HG02884 (cell line): ENCODE measurements around the gene FOXA2.
A peak's percentile ranks its signal among the peaks of the same experiment; 100 is the strongest.

Experiments used
- ATAC-seq: cut with Tn5 transposase; IDR thresholded peaks from one replicate; pipeline ENCODE4 v1.9.1; 2021; ENCODE audit warnings: mild to moderate bottlenecking, moderate library complexity; ENCODE audit not compliant: unreplicated experiment

Gene FOXA2

DNA sequence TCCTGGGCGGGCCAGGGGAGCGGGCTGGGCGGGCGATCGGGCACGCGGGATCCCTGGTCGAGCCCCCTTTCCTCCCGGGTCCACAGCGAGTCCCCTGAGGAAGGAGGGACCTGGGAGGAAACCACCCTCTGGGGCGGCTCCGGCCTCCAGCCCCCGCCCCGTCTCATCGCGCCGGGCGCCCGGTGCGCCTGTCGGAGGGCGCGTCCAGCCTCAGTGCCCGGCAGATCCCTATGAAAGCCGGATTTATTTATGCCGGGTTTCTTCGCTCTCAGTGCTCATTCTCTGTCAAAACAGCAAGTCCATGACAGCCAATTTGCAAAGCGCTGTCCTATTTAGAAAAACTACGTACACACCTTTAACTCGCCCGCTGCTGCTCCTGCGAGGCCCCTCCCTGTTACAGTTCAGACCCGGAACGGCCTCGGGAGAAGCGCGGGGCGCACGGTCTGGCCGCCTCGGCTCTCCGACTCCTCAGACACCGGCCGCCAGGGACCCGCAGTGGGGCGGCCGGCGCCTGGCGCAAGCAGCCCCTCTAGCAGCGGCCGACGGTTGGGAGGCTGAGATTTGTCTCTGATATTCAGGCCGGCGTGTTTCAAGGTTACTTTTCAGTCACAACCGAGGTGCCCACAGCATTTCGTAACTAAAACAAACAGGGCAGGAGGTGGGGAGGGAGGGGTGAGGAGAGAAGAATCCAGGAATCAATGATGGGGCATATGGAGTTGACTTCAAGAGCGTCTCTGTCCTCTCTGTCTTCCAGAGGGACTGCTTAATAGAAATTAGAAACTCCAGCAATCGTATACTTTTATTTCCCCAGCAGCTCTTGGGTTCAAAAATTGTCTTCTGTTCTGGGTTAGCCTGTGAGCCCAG, 782 bp upstream of the FOXA2 start:
- no peak for ATAC-seq

DNA sequence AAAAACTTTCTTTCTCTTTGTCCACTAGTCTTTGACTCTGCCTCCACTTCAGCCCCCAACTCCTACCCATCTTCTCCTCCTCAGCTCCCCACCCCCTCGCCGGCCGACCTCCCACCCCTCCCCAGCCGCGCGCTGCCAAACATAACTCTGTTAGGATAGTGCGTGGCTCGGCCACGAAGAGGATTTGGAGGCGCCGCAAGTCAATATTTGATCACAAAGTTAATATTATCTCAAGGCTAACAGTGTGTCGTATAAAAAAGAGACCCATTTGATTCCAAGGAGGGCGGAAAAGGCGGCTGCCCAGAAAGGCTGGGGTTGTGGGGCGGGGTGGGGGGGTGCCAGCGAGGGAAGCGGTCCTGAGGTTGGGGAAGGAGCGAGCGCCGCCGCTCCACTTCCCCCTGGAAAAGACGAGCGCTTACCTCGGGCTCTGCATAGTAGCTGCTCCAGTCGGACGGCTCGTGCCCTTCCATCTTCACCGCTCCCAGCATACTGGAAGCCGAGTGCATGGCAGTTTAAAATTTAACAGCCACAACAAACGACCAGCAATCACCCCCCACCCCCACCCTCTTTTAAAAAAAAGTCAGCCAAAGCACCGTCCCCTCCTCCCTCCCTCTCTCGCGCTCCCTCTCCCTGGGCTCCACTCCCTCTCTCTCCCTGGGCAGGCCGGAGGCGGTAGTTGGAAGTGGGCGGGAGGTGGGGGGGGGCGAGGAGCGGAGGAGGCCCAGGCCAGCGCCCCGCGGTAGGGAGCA, 425 bp downstream of the FOXA2 start:
- ATAC-seq = no peak

DNA sequence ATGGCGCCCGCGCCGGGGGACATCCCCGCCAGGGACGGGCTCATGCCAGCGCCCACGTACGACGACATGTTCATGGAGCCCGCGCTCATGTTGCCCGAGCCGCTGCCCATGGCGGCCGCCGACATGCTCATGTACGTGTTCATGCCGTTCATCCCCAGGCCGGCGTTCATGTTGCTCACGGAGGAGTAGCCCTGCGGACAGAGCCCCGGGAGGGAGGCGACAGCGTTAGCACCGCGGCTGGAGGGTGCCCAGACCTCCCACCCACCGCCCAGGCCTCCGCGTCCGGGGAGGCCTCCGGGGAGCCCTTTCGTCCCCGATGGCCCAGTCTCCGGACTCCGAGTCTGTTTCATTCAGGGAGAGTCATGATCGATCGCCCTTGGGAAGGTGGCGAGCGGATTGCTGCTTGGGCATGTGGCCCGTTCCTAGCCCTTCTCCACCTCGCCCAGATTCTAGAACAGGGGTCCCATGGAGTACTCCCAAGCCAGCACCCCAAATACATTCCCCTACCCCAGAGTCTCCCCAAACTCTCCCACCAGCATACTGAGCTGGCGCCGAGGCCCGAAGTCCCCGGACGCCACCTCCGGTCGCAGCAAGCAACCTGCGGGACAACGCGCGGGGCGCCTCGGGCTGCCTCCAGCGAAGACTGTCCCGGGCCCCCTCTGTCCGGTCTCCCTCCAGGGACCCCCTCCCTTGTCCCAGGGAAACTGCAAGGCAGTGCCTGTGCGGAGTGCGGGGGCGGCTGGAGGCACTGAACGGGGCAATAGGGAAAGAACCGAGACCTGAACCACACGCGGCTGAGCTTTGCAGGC, 1.2 kb downstream of the FOXA2 start:
- ATAC-seq = no peak

DNA sequence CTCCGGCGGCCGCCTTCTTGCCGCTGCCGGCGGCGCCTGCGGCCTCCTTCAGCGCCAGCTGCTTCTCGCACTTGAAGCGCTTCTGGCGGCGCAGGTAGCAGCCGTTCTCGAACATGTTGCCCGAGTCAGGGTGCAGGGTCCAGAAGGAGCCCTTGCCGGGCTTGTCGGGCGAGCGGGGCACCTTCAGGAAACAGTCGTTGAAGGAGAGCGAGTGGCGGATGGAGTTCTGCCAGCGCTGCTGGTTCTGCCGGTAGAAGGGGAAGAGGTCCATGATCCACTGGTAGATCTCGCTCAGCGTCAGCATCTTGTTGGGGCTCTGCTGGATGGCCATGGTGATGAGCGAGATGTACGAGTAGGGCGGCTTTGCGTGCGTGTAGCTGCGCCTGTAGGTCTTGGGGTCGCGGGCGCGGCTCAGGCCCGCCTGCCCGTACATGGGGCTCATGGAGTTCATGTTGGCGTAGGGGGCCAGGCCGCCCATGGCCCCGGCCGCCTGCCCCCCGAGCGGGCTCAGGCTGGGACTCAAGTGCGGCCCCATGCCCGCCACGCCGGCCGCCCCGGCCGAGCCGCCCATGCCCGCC, 1.9 kb downstream of the FOXA2 start:
- ATAC-seq = no peak

DNA sequence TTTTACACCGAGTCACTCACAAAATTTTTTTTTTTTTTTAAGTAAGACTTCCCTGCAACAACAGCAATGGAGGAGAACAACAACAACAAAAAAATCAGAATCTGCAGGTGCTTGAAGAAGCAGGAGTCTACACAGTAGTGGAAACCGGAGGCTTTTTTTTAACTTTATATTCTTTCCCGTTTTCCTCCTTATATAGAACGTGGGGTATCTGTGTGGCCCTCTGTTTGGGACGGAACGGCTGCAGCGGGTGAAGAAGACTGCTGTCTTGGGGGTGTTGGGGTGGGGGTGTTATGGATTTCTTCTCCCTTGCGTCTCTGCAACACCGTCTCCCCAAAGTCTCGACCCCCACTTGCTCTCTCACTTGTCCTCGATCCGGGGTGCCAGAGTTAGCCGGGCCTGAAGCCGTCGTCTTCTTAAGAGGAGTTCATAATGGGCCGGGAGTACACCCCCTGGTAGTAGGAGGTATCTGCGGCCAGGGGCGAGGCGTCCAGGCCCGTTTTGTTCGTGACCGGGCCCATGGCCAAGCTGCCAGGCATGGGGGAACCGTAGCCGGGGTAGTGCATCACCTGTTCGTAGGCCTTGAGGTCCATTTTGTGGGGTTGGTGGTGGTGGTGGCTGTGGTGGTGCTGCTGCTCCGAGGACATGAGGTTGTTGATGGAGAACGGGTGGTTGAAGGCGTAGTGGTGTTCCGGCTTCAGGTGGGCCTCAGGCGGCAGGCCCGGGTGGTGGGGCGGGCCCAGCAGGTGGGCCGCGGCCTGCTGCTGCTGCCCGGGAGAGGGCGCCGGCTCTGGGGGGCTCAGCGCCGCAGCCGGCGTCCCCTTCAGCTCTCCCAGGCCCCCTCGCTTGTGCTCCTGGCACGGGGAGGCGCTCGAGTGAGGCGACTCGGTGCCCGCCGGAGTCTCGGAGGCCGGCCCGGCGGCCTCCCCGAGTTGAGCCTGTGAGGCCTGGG, 2.7 kb downstream of the FOXA2 start:
- no peak for ATAC-seq

DNA sequence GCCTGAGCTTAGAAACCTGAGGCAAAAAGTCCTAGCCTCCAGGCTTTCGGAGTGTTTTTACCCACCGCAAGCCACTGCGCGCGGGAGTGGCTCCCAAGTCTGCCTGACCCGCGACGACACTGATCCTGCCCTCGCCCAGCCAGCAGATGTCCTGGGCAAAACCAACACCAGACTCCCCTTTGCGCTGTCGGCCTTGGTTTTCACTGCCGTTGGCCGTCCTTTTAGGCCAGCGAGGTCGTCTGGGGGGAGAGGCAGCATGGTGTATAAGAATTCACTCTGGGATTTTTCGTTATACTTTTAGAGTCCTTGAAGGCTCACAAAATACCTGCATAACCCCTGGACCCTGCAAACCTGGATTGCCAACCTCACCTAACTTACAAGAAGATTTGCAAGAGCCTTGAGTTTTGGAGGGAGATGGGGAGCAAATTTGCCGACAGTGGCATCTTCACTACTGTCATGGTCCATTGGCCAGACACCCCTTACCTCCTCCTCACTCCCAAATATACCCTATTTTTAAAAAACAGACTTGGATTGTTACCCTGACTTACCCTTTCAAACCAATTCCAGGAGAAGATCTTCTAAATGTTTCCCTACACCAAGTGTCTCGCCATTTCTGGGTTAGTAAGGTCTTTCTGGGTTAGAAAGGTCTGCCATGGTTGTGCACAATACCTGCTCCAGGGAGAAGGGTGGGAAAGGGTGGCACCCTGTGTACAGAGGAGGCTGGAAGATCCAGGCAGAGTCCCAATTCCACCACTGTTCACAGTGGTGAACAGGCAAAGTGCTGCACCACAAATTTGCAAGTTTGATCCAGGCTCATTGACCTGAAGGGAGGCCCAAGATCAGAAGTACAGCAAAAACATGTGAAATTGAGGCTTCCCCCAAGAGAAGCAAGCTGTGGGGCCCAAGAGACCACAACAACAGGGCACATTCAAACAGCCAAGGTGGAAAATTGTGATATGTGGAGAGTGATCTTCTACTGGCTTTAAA, 4.4 kb downstream of the FOXA2 start:
- no peak for ATAC-seq

DNA sequence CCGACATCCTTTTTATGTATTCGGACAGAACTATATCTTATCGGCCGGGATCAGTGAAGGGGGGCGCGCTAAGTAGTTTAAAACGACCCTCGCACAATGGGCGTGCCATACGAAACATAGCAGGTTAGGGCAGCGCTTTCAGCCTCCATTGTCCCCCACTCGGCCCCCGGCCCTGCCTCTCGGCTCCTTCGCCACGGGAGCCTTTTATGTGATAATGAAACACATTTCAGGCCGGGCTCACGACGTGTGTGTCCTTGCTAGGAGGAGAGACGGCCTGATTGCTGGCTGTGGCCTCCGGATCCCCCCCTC, 5.3 kb downstream of the FOXA2 start:
- ATAC-seq = no peak

DNA sequence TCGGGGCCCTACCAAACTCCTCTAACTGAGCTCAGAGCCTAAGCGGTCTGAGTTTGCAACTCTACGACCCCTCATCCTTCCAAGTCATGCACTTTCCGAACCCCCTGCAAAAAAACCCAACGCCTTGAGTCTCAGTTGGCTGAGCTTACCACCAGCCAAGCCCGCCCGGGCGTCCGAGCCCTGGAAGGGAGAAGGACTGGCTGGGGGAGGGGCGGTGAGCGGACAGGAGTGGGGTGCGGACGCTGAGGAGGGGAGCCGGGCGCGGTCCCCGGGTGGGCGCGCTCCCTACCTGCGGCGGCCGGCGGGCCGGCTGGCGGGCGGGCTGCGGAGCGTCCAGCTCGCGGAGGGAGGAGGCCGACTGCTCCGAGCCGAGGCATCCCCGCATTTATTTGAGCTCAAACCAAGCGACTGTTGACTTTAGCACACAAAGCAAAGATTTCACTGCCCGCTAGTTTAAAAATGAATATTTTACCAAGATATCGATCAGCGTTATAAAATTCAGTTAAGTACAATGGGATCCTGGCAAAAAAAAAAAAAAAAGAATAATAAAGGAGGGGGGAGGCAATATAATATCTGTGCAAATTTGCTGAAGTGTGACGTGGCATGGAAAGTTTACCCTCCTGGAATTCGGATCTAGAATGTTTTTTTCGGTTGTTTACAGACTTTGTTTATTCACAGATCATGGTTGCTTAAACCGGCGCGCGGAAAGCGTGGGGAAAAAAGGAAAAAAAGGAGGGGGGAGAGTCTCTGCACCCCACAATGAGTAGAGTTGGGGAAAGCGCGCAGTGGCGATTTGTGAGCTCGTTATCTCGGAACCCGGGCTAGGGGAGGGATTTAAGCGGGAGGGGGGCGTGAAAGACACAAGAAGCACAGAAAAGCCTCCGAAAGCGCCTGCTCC, 5.9 kb downstream of the FOXA2 start:
- ATAC-seq = no peak

DNA sequence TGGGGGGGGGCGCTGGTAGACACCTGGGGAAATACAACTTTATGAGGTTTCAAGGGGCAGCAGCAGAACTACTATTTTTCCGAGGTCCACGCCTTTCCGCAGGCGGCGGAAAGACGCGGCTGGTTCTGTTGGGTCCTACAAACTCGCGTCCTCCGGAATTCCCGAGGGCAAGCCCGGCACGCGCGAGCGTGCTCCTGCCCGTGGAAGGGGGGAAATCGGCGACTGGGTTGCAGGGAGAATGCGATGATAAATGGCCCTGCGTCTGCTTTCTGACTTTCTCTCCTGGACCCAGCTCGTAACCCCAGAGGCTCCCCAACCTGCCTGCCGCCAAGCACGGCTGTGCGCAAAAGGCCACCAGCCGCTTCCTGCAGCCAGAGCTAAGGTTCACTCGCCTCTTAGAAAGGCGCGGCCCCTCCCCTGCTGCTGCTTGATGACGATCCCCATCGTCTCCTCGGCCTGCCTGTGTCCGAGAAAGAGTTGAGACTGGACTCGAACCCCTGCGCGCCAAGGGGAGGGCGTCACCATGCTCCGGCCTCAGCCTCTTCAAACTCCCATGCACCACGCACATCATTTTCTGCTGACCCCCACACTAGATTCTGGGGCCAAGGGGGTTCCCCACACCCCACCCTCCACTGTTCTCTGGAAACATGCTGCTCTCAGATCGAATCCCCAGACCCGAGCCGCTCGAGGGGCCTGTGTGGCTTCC, 6.7 kb downstream of the FOXA2 start:
- ATAC-seq = no peak

DNA sequence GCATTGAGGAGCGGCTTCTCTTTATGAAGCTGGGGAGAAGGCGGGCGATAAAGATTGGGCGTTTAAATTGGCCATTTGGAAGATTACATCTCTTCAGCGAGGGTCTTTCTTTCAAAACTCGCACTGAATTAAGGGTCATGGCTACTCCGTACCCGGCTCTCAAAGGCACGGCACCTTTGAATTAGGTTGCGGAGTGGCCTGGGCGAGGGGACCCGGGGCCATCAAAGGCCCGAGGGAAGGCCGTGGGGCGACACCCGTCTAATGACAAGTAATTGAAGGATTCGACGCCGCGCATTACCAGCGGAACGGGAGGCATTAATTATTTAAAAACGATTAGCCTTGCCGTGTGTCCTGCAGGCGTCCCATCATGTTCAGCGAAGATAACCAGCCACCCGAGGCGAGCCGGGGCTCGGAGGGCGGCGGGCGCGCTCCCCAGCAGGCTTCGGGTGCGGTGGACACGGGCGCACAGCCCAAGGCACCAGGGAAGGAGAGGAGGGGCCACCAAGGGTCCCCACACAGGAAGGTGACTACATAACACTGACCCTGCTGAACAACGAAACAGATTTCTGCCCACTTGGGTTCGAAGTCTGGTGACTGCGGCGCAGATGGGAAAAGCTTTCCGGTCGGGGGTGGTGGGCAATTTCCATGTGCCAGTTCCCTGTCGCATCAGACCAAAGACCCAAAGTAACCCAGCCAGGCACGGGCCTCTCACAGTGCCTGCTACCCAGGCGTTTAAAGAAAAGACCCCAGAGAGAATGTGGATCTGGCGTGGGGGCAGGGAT, 7.4 kb downstream of the FOXA2 start:
- ATAC-seq = no peak

DNA sequence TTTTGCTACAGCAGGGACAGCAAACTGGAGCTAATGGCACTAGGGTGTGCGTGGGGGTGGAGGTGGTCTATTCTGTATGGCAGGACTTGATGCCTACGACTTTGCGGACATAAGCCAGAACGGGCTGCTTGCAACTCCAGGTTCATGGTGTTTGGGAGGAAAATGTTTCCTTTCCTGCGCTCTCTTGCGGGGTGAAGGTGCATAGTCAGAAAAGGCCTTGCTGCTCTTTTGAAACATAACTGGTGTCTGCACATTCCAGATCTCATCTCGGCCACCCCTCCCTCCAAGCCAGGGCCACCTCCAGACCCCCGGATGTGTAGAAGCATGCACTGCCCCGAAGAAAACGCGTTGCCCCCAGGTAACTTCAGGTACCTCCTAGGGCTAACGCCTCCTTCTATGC, 8.1 kb downstream of the FOXA2 start:
- no peak for ATAC-seq

DNA sequence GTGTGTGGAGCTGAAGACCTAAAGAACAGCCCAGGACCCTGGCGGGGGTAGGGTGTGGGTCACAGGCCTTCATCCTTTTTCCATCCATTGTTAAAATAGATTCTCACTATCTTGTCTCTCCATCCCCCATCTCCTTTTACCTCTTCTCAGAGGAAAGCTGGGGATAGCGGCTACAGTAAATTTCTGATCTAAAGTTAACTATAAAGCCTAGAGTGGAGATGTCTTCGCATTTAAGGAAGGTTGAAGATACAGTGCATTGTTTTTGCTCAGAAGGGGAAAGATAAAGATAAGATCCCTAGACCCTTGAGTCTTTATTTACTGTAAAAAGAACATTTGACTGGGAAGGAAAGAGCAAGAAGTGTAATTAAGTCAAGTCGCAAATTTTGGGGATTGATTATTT, 8.6 kb downstream of the FOXA2 start:
- no peak for ATAC-seq

DNA sequence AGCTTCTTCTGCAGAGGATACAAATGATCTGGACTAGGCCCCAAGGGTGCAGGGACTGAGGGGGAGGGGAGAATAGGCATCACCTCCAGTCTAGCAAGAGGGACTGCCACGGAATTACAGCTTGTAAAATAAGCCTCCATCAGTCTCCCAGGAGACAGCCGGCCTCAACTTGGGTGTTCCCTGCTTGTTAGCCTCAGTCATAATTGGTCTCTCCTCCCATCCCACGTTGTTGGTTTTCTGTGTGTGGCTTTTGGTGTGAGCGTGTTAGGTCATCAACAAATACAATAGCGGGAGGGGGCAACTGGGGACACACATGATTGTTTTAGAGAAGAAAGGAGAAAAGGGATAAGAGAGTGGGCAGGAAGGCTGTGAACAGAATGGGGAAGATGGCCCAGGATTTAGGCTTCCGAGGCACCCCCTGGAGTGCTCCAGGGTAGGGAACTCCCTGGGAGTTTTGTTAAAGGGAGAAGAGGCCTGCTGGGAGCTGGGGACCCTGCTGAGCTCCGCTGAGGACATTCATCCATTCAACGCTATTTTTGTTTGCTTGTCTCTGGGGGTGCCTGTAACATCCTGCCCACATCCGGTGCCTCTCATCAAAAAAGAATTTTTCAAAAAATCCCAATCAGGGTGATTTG, 9.2 kb downstream of the FOXA2 start:
- ATAC-seq = peak; percentile 50

DNA sequence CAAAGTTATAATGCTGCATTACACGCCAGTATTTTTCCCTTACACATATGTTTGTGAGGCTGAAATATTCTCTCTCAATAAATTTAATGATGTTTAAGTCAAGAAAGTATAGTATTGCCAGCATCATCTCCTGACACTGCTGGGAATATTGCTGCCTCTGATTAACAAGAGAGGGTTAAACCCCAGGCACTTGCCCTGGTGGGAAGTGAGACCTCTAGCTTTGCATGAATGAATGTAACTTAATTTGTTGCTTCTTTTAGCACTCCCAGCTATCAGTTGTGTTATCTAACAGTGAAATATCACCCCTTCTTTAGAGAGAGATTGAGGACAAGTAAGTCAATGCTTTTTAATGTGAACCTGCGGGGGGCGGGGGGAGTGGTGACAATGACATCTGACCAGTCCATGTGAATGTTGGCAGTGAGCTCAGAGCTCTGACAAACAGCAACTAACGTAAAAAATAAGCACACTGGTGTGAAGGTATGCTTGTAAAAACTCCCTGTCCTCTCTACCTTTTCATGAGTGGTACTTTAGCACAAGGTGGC, 9.8 kb downstream of the FOXA2 start:
- ATAC-seq = no peak

DNA sequence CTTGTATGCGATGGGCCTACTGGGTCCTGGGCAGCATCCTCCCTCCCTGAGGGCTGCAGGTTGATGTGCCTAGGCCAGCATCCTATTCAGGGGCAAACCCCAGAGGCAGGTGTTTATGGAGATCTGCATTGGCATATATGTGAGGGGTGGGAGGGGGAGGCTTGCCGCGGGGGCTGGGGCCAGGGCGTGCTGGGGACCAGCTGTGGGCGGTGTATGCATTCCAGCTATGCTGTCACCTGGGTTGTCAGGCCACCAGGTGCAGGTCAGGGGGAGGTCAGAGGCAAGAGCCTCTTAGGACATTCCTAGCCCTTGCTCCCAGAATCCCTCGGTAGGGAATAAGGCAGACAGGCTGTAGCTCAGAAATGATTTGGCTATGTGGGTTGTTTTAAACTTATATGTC, 11.9 kb downstream of the FOXA2 start:
- ATAC-seq = no peak

DNA sequence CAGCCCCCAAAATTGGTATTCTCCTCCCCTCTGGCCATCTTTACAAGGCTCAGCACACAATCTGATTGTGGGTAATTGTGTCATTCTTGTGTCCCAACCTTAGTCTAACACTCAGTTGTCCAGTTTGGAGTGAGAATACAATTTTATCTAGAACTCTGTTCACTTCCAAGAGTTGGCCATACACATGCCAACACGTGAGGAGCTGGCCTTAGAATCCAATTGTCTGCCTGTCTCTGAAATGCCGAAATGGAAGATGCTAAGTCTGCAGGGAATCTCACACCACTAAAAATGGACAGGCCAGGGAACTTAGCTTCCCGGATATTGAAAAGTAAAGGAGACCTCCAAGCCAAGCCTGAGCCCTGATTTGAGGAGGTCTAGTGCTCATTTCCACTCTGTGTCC, 12.3 kb downstream of the FOXA2 start:
- ATAC-seq = no peak
